ENCODE data around the gene DNAAF9. TPM values are rescaled to one million over a fixed set of nuclear protein-coding genes. Genes with fewer than 3 reads are reported as not detected.

DNAAF9 gene
- total and polyA plus RNA-seq, 2 of the 8 experiments (the other 6 are each of a cell fraction or from before 2014, with no cell fraction given) = 2.6 to 5.7 TPM

GRCh38 chr20:3390759-3391425, 16.6 kb downstream of the DNAAF9 start:
- no peak overlapping the region for H4K91ac ChIP-seq (replicated peaks; ENCODE audit: insufficient read length, low read length)
- H3K4me1 ChIP-seq (replicated peaks in 1 of 4; ENCODE audit: control insufficient read depth in 3 of 4, insufficient read depth in 4 of 4, low read length in 3 of 4) = no peaks in the 10 kb centered on the region
- H3K79me1 ChIP-seq (ENCODE audit: low read depth, low read length) = no peaks in the 10 kb centered on the region
- 0 out of 4 replicates have a peak, but pooled peaks cover 0 to 4% of the 10 kb centered on the region in 2 experiments for H3K9me3 ChIP-seq (ENCODE audit: insufficient read depth in 2 of 2, low read depth in 1 of 2, low read length in 1 of 2)
- H2BK20ac ChIP-seq (ENCODE audit: low read length) = no peak overlapping the region
- no peak overlapping the region for H2AK5ac ChIP-seq (ENCODE audit: low read depth, low read length)
- H2BK5ac ChIP-seq (ENCODE audit: low read depth, low read length) = no peak overlapping the region
- no peak overlapping the region for H2BK120ac ChIP-seq (replicated peaks; ENCODE audit: low read depth, low read length)
- H3K56ac ChIP-seq (replicated peaks; ENCODE audit: insufficient read length, low read depth, low read length) = no peak overlapping the region
- DNase-seq (ENCODE audit: low read depth in 1 of 2, low spot score in 2 of 2) (no peak), FAIRE-seq (no peak)
- no peak overlapping the region for H3K4ac ChIP-seq (replicated peaks; ENCODE audit: insufficient read length, low read depth, low read length)
- 0 out of 4 replicates have a peak, but pooled peaks cover 0 to 4% of the 10 kb centered on the region in 2 experiments for H3K79me2 ChIP-seq (ENCODE audit: control insufficient read depth in 1 of 2, insufficient read depth in 2 of 2, low read length in 2 of 2)
- no peak overlapping the region for H3K9ac ChIP-seq (replicated peaks in 1 of 4; ENCODE audit: extremely low read depth in 1 of 4, low read depth in 3 of 4, low read length in 3 of 4)
- H3K14ac ChIP-seq (ENCODE audit: insufficient read length) = no peak overlapping the region
- no peak overlapping the region for H3K27ac ChIP-seq (ENCODE audit: low read depth, low read length)
- no peak overlapping the region for H3K23ac ChIP-seq (ENCODE audit: insufficient read length)
- no peak overlapping the region for H4K5ac ChIP-seq (ENCODE audit: insufficient read length, low read depth, low read length)
- H4K20me1 ChIP-seq (replicated peaks in 1 of 2; ENCODE audit: control insufficient read depth in 1 of 2, insufficient read depth in 2 of 2, low read length in 2 of 2) = no peaks in the 10 kb centered on the region
- H4K8ac ChIP-seq (ENCODE audit: extremely low read depth, insufficient read depth, low read length) = no peak overlapping the region
- H3K4me2 ChIP-seq (ENCODE audit: insufficient read depth in 1 of 2, low read depth in 2 of 2, low read length in 2 of 2) = no peak overlapping the region
- no peaks in the 10 kb centered on the region for H3K23me2 ChIP-seq (ENCODE audit: low read depth, low read length)
- POLR2A ChIA-PET (ENCODE audit: partially characterized antibody) = interaction anchor here (1.1 kb wide), 1 partner anchor 16 kb away, joined by 3 read pairs; no protein-coding TSS in a partner anchor
- H3K4me3 ChIP-seq (ENCODE audit: extremely low read depth in 1 of 4, insufficient read depth in 2 of 4, low read depth in 3 of 4, low read length in 4 of 4) = no peak overlapping the region
- CTCF ChIA-PET (ENCODE audit: partially characterized antibody) = interaction anchor here (0.9 kb wide), 1 partner anchor 11 kb away, joined by 4 read pairs; no protein-coding TSS in a partner anchor
- H3K18ac ChIP-seq (ENCODE audit: extremely low read depth, low read length) = no peak overlapping the region
- no peaks in the 10 kb centered on the region for H3K27me3 ChIP-seq (replicated peaks in 1 of 4; ENCODE audit: control insufficient read depth in 3 of 4, extremely low read depth in 1 of 4, insufficient read depth in 3 of 4, low read length in 3 of 4)
- 87% methylated on average over 3 of the region's 3 CpGs; no CpG with 5 or more reads in 1 of the 2 experiments for WGBS, 2 experiments (ENCODE audit: extremely low coverage in 1 of 2, insufficient coverage in 1 of 2, insufficient read length in 1 of 2, insufficient replicate concordance in 2 of 2, low coverage in 1 of 2, low lambda C conversion rate in 2 of 2, missing lambda C conversion rate in 1 of 2)
- H3K36me3 ChIP-seq (ENCODE audit: control insufficient read depth in 2 of 4, insufficient read depth in 4 of 4, low read length in 3 of 4) = no peaks in the 10 kb centered on the region
- H2AFZ ChIP-seq (ENCODE audit: low read length) = no peak overlapping the region
- no peak overlapping the region for H2BK15ac ChIP-seq (ENCODE audit: low read length)
- H2BK12ac ChIP-seq (ENCODE audit: low read depth, low read length) = no peak overlapping the region
- no peak for TF ChIP-seq KDM4A (IDR thresholded peaks at IDR 0.05; ENCODE audit: low read depth, low read length, severe bottlenecking)
- no peak for TF ChIP-seq GTF2F1 (IDR thresholded peaks at IDR 0.05; ENCODE audit: borderline replicate concordance, low read depth, low read length)
- no peak for TF ChIP-seq RXRA (IDR thresholded peaks at IDR 0.05; ENCODE audit: insufficient read depth, low read depth, low read length)
- no peak for TF ChIP-seq TEAD4 (IDR thresholded peaks at IDR 0.05; ENCODE audit: low read depth, low read length)
- TF ChIP-seq BACH1 (IDR thresholded peaks at IDR 0.05; ENCODE audit: low read length) = no peak
- no peak for TF ChIP-seq KDM5A (IDR thresholded peaks at IDR 0.05; ENCODE audit: low read length)
- no peak for TF ChIP-seq USF2 (IDR thresholded peaks at IDR 0.05; ENCODE audit: low read length)
- TF ChIP-seq EZH2 (IDR thresholded peaks at IDR 0.05; ENCODE audit: low read depth, low read length, severe bottlenecking) = no peak
- TF ChIP-seq POU5F1 (IDR thresholded peaks at IDR 0.05; ENCODE audit: low read depth, low read length) = no peak
- no peak for TF ChIP-seq CREB1 (IDR thresholded peaks at IDR 0.05)
- no peak for TF ChIP-seq SRF (IDR thresholded peaks at IDR 0.05; ENCODE audit: low read depth, low read length)
- no peak for TF ChIP-seq GABPA (IDR thresholded peaks at IDR 0.05; ENCODE audit: borderline replicate concordance, insufficient read depth, low read length)
- TF ChIP-seq SP1 (IDR thresholded peaks at IDR 0.05; ENCODE audit: low read depth, low read length) = no peak
